ENCODE results near the gene SERTAD3. TPM values are rescaled to one million over a fixed set of nuclear protein-coding genes. Genes with fewer than 3 reads are reported as not detected.
A peak's percentile ranks its signal among the peaks of the same experiment; 100 is the strongest.

Gene SERTAD3
- total and polyA plus RNA-seq, 10 of the 15 experiments (the other 5 are each of a cell fraction or from before 2014, with no cell fraction given): 4.2 to 22.4 (median 13.7) TPM

- BruUV-seq (replicated peaks): no TSS peak
Measured at GRCh38 chr19:40403262-40403984, 40.7 kb downstream of the SERTAD3 start.

More at GRCh38 chr19:40403262-40403984, 40.7 kb downstream of the SERTAD3 start:
- H3K27ac ChIP-seq (ENCODE audit: control insufficient read depth, insufficient read depth): peak overlapping the region; percentile 37; the same call in 1 of the 2 replicates
- peak overlapping the region; percentile 53; the same call in 1 of the 2 replicates for H3K9ac ChIP-seq (ENCODE audit: control insufficient read depth, insufficient read depth, low read length)
- ATAC-seq (peak; percentile 96), DNase-seq (ENCODE audit: low read depth, low spot score) (peak; percentile 69), FAIRE-seq (peak; percentile 61)
- H3K27me3 ChIP-seq (replicated peaks in 1 of 2; ENCODE audit: control insufficient read depth in 2 of 2, insufficient read depth in 2 of 2, low read length in 1 of 2): no peaks in the 10 kb centered on the region
- SMC1A ChIA-PET (ENCODE audit: uncharacterized antibody, unreplicated experiment): interaction anchor here (0.6 to 2.9 kb wide), 8 partner anchors 12 to 352 kb away, joined by 3 to 13 read pairs (median 4); partner anchors contain the start of genes C19orf47 and PLD3
- H4K20me1 ChIP-seq (ENCODE audit: control insufficient read depth, insufficient read depth): no peaks in the 10 kb centered on the region
- no peaks in the 10 kb centered on the region for H3K79me2 ChIP-seq (ENCODE audit: control insufficient read depth, insufficient read depth, low read length)
- RAD21 ChIA-PET (ENCODE audit: unreplicated experiment): interaction anchor here (1.0 to 2.0 kb wide), 6 partner anchors 21 to 98 kb away, joined by 3 to 13 read pairs (median 4); partner anchors contain the start of genes BLVRB, SERTAD1 and SERTAD3
- no peaks in the 10 kb centered on the region for H3K36me3 ChIP-seq (ENCODE audit: control insufficient read depth in 2 of 2, insufficient read depth in 2 of 2, low read length in 1 of 2)
- in situ Hi-C loops (cut with MboI): no loop called here
- CTCF ChIA-PET: interaction anchor here (1.0 to 2.1 kb wide), 9 partner anchors 14 to 98 kb away, joined by 3 to 15 read pairs (median 7); partner anchors contain the start of gene SERTAD1
- H2AFZ ChIP-seq (ENCODE audit: control insufficient read depth, low read depth, low read length): peak overlapping the region; percentile 91
- H3K9me3 ChIP-seq (replicated peaks; ENCODE audit: control insufficient read depth, insufficient read depth, low read length): no peaks in the 10 kb centered on the region
- POLR2A ChIA-PET: interaction anchor here (0.5 to 2.3 kb wide), 13 partner anchors 9 to 179 kb away, joined by 3 to 15 read pairs (median 5); partner anchors contain the start of genes BLVRB, PRX and SERTAD1
- peaks cover 8% of the 10 kb centered on the region for H3K4me1 ChIP-seq (ENCODE audit: control insufficient read depth, insufficient read depth, low read length)
- peak overlapping the region; percentile 86 for H3K4me2 ChIP-seq (ENCODE audit: control insufficient read depth, insufficient read depth)
- peak overlapping the region; percentile 85 for H3K4me3 ChIP-seq
- 0 out of 2 replicates have a peak, but pooled peaks have one; percentile 10 for TF ChIP-seq MLLT1 (IDR thresholded peaks at IDR 0.05)
- no peak for TF ChIP-seq PML (IDR thresholded peaks at IDR 0.05; ENCODE audit: low read length)
- TF ChIP-seq NBN (IDR thresholded peaks at IDR 0.05): peak; percentile 18; the same call in 1 of the 2 replicates
- TF ChIP-seq ZBTB40 (IDR thresholded peaks at IDR 0.05; ENCODE audit: borderline replicate concordance): peak; percentile 34; the same call in 1 of the 2 replicates
- 0 out of 2 replicates have a peak, but pooled peaks have one; percentile 2 for TF ChIP-seq NR2F1 (conservative IDR thresholded peaks at IDR 0.05)
- TF ChIP-seq ZNF217 (IDR thresholded peaks at IDR 0.05): peak; percentile 97
- TF ChIP-seq EED (IDR thresholded peaks at IDR 0.05; ENCODE audit: low read depth): no peak
- peak; percentile 74 for TF ChIP-seq YY1 (IDR thresholded peaks at IDR 0.05; ENCODE audit: low read depth, low read length)
- peak; percentile 98 for TF ChIP-seq SMARCA5 (IDR thresholded peaks at IDR 0.05)
- TF ChIP-seq ZNF592 (IDR thresholded peaks at IDR 0.05): no peak
- TF ChIP-seq POLR2A (IDR thresholded peaks at IDR 0.05; ENCODE audit: low read depth, low read length): peak; percentile 44
- peak; percentile 33 for TF ChIP-seq SP1 (IDR thresholded peaks at IDR 0.05; ENCODE audit: low read depth, low read length)
- TF ChIP-seq EGR1 (IDR thresholded peaks at IDR 0.05; ENCODE audit: borderline replicate concordance in 1 of 2, low read depth in 2 of 2, low read length in 2 of 2): peak in 1 of 2 experiments; percentile 63; a peak in 1 of 3 replicates
- TF ChIP-seq PAX5 (IDR thresholded peaks at IDR 0.05; ENCODE audit: borderline replicate concordance, low read depth, low read length): 0 out of 2 replicates have a peak, but pooled peaks have one; percentile 33
- WGBS (ENCODE audit: insufficient coverage, insufficient replicate concordance, low lambda C conversion rate, missing lambda C conversion rate): 2% methylated on average over 41 of the region's 41 CpGs
- intact Hi-C loops (cut with micrococcal nuclease; ENCODE audit: unreplicated experiment): loop anchor here (1.0 to 5.0 kb wide), 2 partner anchors 41 to 46 kb away; partner anchors contain the start of gene SERTAD3

Data from GM12878 (cell line).